HL-60 (cell line): ENCODE measurements around the gene EXOSC6.
"Not testable (repeated sequence)": the region's sequence is repeated elsewhere in the genome, so short reads cannot be mapped to it uniquely, and the experiment has no call there.

Source experiments
- POLR2AphosphoS5 ChIP-seq: IDR thresholded peaks from 2 replicates; pipeline ENCODE4 v1.6.1; 2012; ENCODE audit warnings: low read depth
- SPI1 ChIP-seq: IDR thresholded peaks from 2 replicates; pipeline ENCODE4 v1.6.1; 2012; ENCODE audit warnings: low read depth, mild to moderate bottlenecking, borderline replicate concordance
- TF ChIP-seq, protein P1 (sequence below): IDR thresholded peaks from one replicate; pipeline ENCODE4 v1.5.1; 2011; ENCODE audit warnings: low read length, control low read depth, inconsistent platforms; ENCODE audit not compliant: insufficient read depth
- TF ChIP-seq, protein P2 (sequence below): IDR thresholded peaks from 2 replicates; pipeline ENCODE4 v1.6.1; 2012; ENCODE audit warnings: low read depth; ENCODE audit not compliant: insufficient replicate concordance

DNA sequence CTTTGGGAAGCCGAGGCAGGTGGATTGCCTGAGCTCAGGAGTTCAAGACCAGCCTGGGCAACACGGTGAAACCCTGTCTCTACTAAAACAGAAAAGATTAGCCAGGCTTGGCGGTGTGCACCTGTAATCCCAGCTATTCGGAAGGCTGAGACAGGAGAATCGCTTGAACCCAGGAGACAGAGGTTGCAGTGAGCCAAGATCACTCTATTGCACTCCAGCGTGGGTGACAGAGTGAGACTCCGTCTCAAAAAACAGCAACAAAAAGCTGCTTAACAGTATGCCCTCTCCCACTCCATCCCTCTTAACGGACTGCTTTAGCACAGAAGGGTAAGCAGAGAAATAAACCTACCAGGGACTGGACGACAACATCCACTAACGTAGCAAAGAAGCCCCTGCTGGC lies 16.2 kb upstream of the EXOSC6 start:
- TF ChIP-seq, protein P1, sequence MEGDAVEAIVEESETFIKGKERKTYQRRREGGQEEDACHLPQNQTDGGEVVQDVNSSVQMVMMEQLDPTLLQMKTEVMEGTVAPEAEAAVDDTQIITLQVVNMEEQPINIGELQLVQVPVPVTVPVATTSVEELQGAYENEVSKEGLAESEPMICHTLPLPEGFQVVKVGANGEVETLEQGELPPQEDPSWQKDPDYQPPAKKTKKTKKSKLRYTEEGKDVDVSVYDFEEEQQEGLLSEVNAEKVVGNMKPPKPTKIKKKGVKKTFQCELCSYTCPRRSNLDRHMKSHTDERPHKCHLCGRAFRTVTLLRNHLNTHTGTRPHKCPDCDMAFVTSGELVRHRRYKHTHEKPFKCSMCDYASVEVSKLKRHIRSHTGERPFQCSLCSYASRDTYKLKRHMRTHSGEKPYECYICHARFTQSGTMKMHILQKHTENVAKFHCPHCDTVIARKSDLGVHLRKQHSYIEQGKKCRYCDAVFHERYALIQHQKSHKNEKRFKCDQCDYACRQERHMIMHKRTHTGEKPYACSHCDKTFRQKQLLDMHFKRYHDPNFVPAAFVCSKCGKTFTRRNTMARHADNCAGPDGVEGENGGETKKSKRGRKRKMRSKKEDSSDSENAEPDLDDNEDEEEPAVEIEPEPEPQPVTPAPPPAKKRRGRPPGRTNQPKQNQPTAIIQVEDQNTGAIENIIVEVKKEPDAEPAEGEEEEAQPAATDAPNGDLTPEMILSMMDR, result not testable (repeated sequence)
- not testable (repeated sequence) for TF ChIP-seq POLR2AphosphoS5, SPI1
- TF ChIP-seq, protein P2, sequence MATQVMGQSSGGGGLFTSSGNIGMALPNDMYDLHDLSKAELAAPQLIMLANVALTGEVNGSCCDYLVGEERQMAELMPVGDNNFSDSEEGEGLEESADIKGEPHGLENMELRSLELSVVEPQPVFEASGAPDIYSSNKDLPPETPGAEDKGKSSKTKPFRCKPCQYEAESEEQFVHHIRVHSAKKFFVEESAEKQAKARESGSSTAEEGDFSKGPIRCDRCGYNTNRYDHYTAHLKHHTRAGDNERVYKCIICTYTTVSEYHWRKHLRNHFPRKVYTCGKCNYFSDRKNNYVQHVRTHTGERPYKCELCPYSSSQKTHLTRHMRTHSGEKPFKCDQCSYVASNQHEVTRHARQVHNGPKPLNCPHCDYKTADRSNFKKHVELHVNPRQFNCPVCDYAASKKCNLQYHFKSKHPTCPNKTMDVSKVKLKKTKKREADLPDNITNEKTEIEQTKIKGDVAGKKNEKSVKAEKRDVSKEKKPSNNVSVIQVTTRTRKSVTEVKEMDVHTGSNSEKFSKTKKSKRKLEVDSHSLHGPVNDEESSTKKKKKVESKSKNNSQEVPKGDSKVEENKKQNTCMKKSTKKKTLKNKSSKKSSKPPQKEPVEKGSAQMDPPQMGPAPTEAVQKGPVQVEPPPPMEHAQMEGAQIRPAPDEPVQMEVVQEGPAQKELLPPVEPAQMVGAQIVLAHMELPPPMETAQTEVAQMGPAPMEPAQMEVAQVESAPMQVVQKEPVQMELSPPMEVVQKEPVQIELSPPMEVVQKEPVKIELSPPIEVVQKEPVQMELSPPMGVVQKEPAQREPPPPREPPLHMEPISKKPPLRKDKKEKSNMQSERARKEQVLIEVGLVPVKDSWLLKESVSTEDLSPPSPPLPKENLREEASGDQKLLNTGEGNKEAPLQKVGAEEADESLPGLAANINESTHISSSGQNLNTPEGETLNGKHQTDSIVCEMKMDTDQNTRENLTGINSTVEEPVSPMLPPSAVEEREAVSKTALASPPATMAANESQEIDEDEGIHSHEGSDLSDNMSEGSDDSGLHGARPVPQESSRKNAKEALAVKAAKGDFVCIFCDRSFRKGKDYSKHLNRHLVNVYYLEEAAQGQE, result not testable (repeated sequence)
